Keratinocyte (primary cell): ENCODE data around the gene RIF1. TPM values are rescaled to one million over a fixed set of nuclear protein-coding genes. Genes with fewer than 3 reads are reported as not detected.

ENCODE experiments used
- DNase-seq: peaks from one replicate; pipeline ENCODE4 v3.0.0-alpha.2; 2011; ENCODE audit warnings: low read depth, missing footprints, low spot score
- FAIRE-seq: peaks from 2 replicates; lab custom pipeline; 2011; peaks lifted over from hg19 to GRCh38; lab: Jason Lieb, UNC
- H2AFZ ChIP-seq: 2 replicates; pipeline ENCODE4 v1.6.0; 2012; ENCODE audit warnings: low read length, control low read depth, inconsistent platforms; ENCODE audit not compliant: control insufficient read depth
- H3K27ac ChIP-seq: 2 replicates; pipeline ENCODE4 v1.5.1; 2011; ENCODE audit warnings: low read length; ENCODE audit not compliant: control insufficient read depth, insufficient read depth
- H3K27me3 ChIP-seq: 3 replicates; pipeline ENCODE4 v1.6.0; 2011; ENCODE audit warnings: low read length; ENCODE audit not compliant: control insufficient read depth, insufficient read depth; ENCODE audit errors: extremely low read depth
- H3K36me3 ChIP-seq, 2 experiments: 2 replicates in 1 of 2; 3 replicates in 1 of 2; pipeline ENCODE4 v1.5.1; 2011; ENCODE audit warnings: low read length in 2 of 2, mild to moderate bottlenecking in 1 of 2; ENCODE audit not compliant: control insufficient read depth in 2 of 2, insufficient read depth in 2 of 2; ENCODE audit errors: extremely low read depth in 1 of 2
- H3K4me1 ChIP-seq: 3 replicates; pipeline ENCODE4 v1.5.1; 2011; ENCODE audit warnings: low read length; ENCODE audit not compliant: control insufficient read depth, insufficient read depth; ENCODE audit errors: extremely low read depth
- H3K4me2 ChIP-seq: 3 replicates; pipeline ENCODE4 v1.6.0; 2011; ENCODE audit warnings: low read depth, low read length; ENCODE audit not compliant: control insufficient read depth, insufficient read depth; ENCODE audit errors: extremely low read depth
- H3K4me3 ChIP-seq, 3 experiments: fragments of 200-600 bp in 1 of 3; sonication (generic) in 1 of 3; 2 replicates in 2 of 3; 3 replicates in 1 of 3; pipeline ENCODE4 v1.5.1; 2011 to 2016; ENCODE audit warnings: low read length in 3 of 3, mild to moderate bottlenecking in 3 of 3, control low read depth in 2 of 3, inconsistent platforms in 1 of 3, low read depth in 1 of 3, mixed read lengths in 1 of 3, mixed run types in 1 of 3, moderate library complexity in 1 of 3; ENCODE audit not compliant: control insufficient read depth in 2 of 3, insufficient read depth in 2 of 3; ENCODE audit errors: extremely low read depth in 1 of 3
- H3K79me2 ChIP-seq: 2 replicates; pipeline ENCODE4 v1.6.0; 2012; ENCODE audit warnings: low read length; ENCODE audit not compliant: control insufficient read depth, insufficient read depth
- H3K9ac ChIP-seq: 3 replicates; pipeline ENCODE4 v1.6.0; 2011; ENCODE audit warnings: low read length; ENCODE audit not compliant: control insufficient read depth, insufficient read depth; ENCODE audit errors: extremely low read depth
- H3K9me1 ChIP-seq: 3 replicates; pipeline ENCODE4 v1.6.0; 2011; ENCODE audit warnings: low read length; ENCODE audit not compliant: control insufficient read depth, insufficient read depth; ENCODE audit errors: extremely low read depth
- H3K9me3 ChIP-seq: 2 replicates; pipeline ENCODE4 v1.5.1; 2012; ENCODE audit warnings: low read depth, low read length; ENCODE audit not compliant: control insufficient read depth
- H4K20me1 ChIP-seq: 3 replicates; pipeline ENCODE4 v1.6.0; 2011; ENCODE audit warnings: low read length; ENCODE audit not compliant: control insufficient read depth, insufficient read depth; ENCODE audit errors: extremely low read depth
- CTCF ChIP-seq, 3 experiments: IDR thresholded peaks in 1 of 3; conservative IDR thresholded peaks in 1 of 3; optimal IDR thresholded peaks in 1 of 3; 2 replicates in 2 of 3; 3 replicates in 1 of 3; pipeline versions ENCODE3 to v1.5.1; 2011; ENCODE audit warnings: low read length in 3 of 3, mild to moderate bottlenecking in 3 of 3, moderate library complexity in 2 of 3, control low read depth in 1 of 3, inconsistent platforms in 1 of 3; ENCODE audit not compliant: insufficient read depth in 2 of 3; ENCODE audit errors: extremely low read depth in 1 of 3
- EZH2 ChIP-seq: IDR thresholded peaks from one replicate; pipeline ENCODE4 v1.6.1; 2012; ENCODE audit warnings: inconsistent platforms, mild to moderate bottlenecking, low read length, moderate library complexity
- dilution Hi-C: fragments of 300-500 bp; cut with MboI; formaldehyde crosslinking; loops from one replicate; pipeline ENCODE4 v1.7.0; 2020; ENCODE audit warnings: low sequenced_read_pairs; ENCODE audit not compliant: extremely low pct_ligation_motif_present
- polyA plus RNA-seq, 5 experiments: library from polyadenylated mRNA; depleted of rRNA in 3 of 5; stranded (reverse) in 3 of 5; stranded (forward) in 1 of 5; unstranded in 1 of 5; fragments of >200 nt; gene quantifications; 1 replicate in 1 of 5; 2 replicates in 3 of 5; 3 replicates in 1 of 5; pipeline versions ENCODE4 v1.2.1 to v1.2.3, GENCODE V29; 2011 to 2012; ENCODE audit warnings: missing spikeins in 2 of 5, low read depth in 1 of 5, low replicate concordance in 1 of 5

RIF1 gene
- polyA plus RNA-seq, 1 donor (not counting 4 experiments of a cell fraction or from before 2014, with no cell fraction given), result 11.5 TPM

GRCh38 chr2:151388011-151388410 lies 21.7 kb upstream of the RIF1 start:
- no peak overlapping the region for H3K9ac ChIP-seq
- TF ChIP-seq CTCF (optimal IDR thresholded peaks at IDR 0.05 in 1 of 3, IDR thresholded peaks at IDR 0.05 in 1 of 3, conservative IDR thresholded peaks at IDR 0.05 in 1 of 3; ENCODE audit: extremely low read depth in 1 of 3, insufficient read depth in 2 of 3, low read length in 3 of 3) (no peak), EZH2 (no peak)
- H3K9me1 ChIP-seq, result no peaks in the 10 kb centered on the region
- no peaks in the 10 kb centered on the region for H3K36me3 ChIP-seq
- no peaks in the 10 kb centered on the region for H4K20me1 ChIP-seq
- no peaks in the 10 kb centered on the region for H3K79me2 ChIP-seq
- H2AFZ ChIP-seq, result no peak overlapping the region
- no peak overlapping the region for H3K4me2 ChIP-seq
- no peaks in the 10 kb centered on the region for H3K4me1 ChIP-seq
- DNase-seq, result no peak
- no peak overlapping the region for H3K27ac ChIP-seq
- FAIRE-seq, result no peak
- no peak overlapping the region for H3K4me3 ChIP-seq
- no peaks in the 10 kb centered on the region for H3K27me3 ChIP-seq
- H3K9me3 ChIP-seq, result no peaks in the 10 kb centered on the region
- dilution Hi-C loops, result no loop called here

DNA sequence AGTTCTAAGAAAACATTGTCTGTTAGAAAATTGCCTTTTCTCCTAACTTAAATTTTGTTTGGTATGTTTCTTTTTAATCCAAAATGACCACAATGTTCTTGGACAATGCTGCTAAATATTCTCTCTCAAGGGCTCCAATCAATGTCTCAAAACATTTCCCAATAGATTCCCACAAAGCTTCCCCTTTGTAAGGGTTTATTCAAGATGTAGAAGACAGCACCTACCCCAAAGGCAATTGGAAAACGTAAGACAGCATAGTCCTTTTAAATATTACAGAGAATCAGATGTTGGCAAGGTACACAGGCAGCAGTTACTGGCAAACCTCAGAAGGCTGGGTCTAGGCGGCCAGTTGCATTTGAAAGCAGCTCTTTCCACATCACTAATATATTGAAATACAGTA lies 18.3 kb upstream of the RIF1 start:
- no peak overlapping the region for H3K4me3 ChIP-seq
- no peak for TF ChIP-seq CTCF (optimal IDR thresholded peaks at IDR 0.05 in 1 of 3, IDR thresholded peaks at IDR 0.05 in 1 of 3, conservative IDR thresholded peaks at IDR 0.05 in 1 of 3; ENCODE audit: extremely low read depth in 1 of 3, insufficient read depth in 2 of 3, low read length in 3 of 3)
- TF ChIP-seq EZH2, result no peak
- H3K9ac ChIP-seq, result no peak overlapping the region
- H3K27ac ChIP-seq, result no peak overlapping the region
- FAIRE-seq (no peak), DNase-seq (no peak)
- dilution Hi-C loops, result no loop called here
- no peak overlapping the region for H3K4me2 ChIP-seq
- H3K9me3 ChIP-seq, result no peaks in the 10 kb centered on the region
- H3K9me1 ChIP-seq, result no peaks in the 10 kb centered on the region
- no peaks in the 10 kb centered on the region for H4K20me1 ChIP-seq
- H3K79me2 ChIP-seq, result no peaks in the 10 kb centered on the region
- no peak overlapping the region for H2AFZ ChIP-seq
- no peaks in the 10 kb centered on the region for H3K36me3 ChIP-seq
- no peaks in the 10 kb centered on the region for H3K27me3 ChIP-seq
- no peaks in the 10 kb centered on the region for H3K4me1 ChIP-seq
